Neural progenitor cell (in vitro differentiated cells): Measurements from ENCODE around the gene APLN.

Source experiments
- CTCF ChIP-seq: fragments of 200-600 bp; sonication (generic); IDR thresholded peaks from 2 replicates; pipeline ENCODE4 v1.5.1; 2017; ENCODE audit warnings: antibody characterized with exemption, mild to moderate bottlenecking
- EZH2phosphoT487 ChIP-seq: fragments of 200-600 bp; sonication (generic); IDR thresholded peaks from 2 replicates; pipeline ENCODE4 v1.6.1; 2017; ENCODE audit warnings: antibody characterized with exemption

GRCh38 chrX:129682979-129683378 lies 28.2 kb upstream of the APLN start:
- TF ChIP-seq CTCF (no peak), EZH2phosphoT487 (no peak)
